Fibroblast of gingiva (primary cell): Measurements from ENCODE around the gene HSPB9.
"Not testable (repeated sequence)": the region's sequence is repeated elsewhere in the genome, so short reads cannot be mapped to it uniquely, and the experiment has no call there.

ENCODE experiments used
- DNase-seq: peaks from one replicate; pipeline ENCODE4 v3.0.0-alpha.2; 2011; ENCODE audit warnings: low read depth

Gene HSPB9

DNA sequence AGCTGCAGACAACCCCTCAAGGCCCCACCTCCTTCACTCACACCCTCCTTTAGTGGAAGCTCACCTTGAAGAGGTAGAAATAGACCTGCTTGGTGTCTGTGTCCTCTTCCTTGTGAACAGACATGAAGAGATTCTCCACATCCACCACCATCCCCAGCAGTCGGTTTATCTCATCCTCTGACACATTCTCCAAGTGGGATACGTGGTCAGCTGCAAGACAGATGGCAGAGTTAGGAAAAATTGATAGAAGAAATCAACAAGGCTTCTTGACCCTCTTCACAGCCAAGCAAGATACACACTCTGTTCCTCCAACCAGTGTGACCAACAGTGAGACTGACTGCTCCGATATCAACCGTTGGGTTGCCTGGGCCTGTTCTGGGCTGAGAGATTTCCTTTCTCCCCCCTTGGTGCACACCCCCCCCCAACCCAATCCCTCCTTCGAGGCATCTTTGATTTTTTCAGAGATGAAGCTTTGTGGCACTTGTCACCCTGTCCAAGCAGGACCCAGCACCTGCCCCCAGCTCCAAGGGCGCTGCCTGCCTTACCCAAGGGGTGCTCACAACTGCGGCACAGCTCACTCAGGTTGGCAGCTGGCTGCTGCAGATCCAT lies 2.3 kb upstream of the HSPB9 start:
- no peak for DNase-seq

DNA sequence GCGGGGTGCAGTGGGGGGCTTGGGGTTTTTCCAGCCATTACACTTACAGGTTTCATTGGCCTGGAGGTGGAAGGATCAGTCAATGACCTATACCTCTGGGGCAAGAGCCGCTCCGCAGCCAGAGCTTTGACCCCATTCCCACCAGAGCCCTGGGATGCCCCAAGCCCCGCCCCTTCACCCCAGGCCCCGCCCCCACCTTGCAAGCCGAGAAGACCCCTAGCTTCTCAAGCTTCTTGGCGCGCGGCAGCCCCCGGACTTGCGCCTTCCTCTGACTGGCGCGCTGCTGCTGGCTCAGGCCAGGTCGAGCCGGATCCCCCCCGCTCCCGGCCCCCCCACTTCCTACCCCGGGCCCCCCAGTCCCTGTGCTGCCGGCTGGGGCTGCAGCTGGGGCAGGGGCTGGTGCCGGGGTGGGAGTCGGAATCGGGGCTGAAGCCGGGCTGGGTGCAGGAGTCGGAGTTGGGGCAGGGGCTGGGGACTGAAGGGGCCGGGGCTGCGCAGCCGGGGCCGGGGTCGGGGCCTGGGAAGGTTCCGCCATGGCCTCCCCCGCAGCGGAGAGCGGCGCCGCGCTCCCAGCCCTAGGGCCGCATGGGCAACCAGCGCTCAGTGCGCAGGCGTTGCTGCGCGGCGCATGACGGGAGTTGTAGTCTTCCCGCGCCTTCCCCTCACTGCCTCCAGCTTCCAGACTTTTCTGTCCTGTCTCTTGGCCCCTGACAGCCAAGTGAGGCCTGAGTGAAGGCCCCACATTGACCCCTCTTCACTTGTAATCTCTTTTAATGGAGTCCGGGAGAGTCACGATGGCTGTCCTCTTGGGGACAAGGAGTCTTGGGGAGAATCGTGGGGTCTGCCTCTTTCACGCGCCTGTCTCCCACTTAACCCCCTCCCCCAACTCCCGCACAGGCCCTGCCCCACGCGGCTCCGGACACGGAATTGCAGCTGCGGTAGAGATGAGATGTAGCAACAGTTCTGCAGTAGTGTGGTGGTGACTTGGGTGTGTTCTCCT lies 1.5 kb upstream of the HSPB9 start, which contains the start of gene KAT2A:
Gene KAT2A, minus strand, starts transcription at position 598 of the 1,000 bp plus-strand sequence. Its CDS starts 63 bp downstream, at position 535.
- DNase-seq, result peak; percentile 73

DNA sequence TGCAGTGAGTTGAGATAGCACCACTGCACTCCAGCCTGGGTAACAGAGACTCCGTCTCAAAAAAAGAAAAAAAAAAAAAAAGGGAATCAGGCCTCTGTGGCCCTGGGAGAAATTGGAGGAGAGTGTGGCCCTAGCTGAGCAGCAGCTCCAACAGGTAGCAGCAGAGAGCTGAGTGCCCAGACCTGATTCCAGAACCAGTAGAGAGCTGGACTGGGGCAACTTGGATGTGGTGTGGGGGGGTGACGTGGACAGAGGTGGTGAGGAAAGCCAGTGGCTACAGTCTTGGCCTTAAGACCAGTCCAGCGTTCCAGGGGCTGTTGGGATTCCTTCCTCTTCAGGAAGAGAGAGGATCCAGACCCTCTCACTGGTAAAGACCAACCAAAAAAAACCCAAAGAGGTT lies 1.7 kb downstream of the HSPB9 start:
- DNase-seq, result no peak

DNA sequence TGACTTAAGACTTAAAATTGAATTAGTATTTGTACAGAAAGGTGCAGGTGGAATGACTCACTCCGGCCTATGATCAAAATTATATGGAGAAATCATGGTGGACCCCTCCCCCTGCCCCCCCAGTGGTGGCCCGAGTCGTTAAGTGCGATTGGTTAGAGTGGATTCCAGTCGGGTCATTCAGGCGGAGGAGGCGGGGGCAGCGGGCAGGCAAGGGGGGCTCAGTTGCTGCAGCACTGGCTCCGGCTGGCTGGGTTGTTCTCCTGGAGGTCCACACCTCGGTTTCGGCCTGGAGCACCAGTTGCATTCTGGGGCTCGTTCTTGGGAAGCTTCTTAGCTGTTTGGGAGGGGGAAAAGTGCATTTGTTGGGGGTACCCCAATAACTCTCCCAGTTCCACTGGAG lies 3.0 kb downstream of the HSPB9 start:
- DNase-seq, result no peak

DNA sequence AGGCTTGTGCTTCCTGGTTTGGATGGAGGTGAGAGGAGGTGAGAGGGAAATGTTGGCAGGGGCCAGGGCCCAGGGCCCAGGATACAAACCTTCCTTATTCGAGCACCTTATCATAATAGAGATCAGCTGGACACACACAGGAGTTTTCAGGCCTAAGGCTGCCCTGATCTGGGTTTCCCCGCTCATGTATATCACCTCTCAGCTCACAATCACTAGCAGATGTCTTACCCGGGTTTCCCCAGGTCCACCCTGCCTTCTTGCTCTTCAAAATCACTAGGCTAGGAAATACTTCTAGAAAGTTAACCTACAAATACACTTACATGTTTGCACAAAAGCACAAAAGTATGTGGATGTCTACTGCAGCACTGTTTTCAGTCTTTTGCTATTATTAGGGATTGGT lies 4.2 kb downstream of the HSPB9 start:
- no peak for DNase-seq

DNA sequence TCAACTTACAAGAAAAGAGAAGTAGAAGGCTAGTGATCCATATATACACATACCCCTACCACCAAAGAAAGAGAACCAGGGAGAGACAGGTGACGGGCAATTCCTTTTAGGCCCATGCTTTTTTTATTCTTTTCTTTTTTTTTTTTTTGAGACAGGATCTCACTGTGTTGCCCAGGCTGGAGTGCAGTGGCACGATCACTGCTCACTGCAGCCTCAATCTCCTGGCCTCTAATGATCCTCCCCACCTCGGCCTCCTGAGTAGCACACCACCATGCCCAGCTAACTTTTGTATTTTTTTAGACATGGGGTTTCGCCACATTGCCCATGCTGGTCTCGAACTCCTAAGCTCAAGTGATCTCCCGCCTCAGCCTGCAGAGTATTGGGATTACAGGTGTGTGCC lies 4.8 kb downstream of the HSPB9 start:
- no peak for DNase-seq

DNA sequence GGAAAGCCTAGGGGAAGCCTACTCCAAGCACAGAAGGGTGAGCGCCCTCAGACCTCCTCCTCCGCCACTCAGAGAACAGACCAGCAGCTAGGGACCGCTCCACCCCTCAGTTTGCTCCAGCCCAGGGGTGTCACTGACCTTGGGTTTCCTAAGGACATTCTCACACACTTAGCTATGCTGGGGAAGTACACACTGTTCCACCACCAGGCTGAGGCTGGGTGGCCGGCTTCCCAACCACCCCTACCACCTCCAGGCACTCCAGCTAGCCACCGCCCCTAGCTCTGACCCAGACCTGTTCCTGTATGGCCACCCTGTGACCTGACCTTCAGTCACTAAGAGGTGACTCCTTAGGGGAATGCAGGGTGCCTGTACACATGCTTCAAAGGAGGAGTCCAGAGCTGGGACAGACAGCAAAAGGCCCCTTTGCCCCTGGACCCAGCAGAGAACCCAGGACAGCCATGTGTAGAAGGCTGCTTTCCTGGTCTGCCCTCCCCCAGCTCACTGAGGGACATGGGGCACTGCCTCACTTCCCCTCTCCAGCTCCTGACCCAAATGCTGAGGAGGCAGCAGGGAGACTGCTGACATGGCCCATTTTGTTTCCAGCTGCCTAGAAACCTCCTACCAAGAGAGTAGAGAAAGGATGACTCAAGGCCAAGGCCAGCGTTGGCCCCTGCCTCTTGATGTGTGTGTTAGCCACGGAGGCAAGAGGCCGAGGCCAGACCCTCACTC lies 6.7 kb downstream of the HSPB9 start:
- no peak for DNase-seq

DNA sequence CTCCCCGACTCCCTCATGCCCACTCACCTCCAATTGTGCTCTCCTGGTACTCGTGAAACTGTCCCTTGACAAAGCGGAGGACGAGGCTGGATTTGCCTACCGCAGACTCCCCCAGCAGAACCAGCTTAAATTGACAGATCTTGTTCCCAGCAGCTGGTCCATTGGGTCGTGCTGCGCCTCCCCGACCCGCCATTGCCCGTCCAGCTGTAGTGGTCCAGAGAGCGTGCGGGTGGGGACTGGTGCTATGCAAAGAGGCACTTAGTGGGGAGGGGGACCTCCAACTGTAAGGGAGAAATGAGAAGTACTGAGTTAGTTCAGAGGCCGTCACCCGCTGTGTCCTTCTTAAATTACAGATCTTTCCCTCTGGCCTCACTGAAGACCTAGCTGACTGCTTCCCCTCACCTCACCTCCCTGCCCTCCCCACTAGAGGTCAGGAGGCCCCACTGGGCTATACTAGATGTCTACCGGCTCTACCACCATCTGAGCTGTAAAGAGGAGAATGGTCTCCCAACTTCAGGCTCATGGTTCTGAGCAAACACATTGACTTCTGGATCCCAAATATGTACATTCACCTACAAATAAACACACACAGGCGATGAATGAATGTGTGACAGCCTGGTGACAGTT lies 7.8 kb downstream of the HSPB9 start:
- DNase-seq, result no peak

DNA sequence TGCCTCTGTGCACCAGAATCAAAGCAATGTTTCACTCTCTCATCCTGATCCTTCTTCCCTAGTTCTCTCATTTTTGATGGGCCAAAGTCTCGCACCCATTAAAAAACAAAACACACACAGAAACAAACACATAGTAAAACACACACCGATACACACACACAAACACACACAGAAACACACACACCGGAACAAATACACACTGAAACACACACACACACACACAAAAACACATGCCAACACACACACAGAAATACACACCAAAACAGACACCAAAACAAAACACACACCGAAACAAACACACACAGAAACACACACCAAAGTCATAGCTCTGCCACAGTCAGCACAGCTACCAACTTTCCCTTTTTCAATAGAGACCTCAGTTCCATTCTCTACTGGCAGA lies 8.6 kb downstream of the HSPB9 start:
- DNase-seq, result no peak

DNA sequence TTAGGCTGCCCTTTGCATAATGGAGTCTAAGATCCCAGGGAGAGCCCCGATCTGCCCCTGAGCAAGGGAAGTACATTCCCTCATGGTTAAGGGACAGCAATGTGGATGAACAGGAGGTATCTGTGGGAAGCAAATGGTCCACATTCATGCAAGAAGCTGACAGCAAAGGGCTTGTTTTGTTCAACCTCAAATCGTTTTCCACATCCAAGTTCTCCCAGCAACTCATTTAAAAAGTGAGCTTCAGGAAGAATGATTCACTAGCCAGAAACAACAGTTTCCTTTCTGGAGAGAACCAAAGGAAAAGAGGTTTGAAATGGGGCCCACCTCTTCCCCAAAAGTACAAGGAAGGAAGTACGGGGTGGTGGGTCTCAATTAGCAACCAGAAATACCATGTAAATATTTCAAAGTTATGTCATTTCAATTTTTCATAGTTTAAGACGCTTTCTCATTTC lies 9.4 kb downstream of the HSPB9 start:
- no peak for DNase-seq

DNA sequence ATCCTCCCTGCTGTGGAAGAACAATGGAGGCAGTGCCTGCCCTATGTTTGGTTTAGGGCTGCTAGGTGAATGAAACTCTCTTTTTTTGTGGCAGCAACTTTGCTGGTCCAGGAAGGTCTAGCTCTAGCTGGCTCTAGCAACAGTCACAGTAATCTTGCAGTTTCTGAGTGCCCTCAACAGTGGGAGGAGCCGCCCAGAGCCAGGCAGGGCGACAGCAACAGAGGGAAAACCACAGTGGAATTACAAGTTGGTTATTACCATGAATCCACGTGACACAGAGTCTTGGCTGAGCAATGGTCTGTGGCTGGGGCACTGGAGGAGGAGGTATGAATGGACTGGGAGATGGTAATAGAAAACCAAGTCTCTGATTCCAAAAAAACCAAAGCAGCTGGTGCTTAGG lies 10.3 kb downstream of the HSPB9 start:
- DNase-seq, result peak; percentile 81

DNA sequence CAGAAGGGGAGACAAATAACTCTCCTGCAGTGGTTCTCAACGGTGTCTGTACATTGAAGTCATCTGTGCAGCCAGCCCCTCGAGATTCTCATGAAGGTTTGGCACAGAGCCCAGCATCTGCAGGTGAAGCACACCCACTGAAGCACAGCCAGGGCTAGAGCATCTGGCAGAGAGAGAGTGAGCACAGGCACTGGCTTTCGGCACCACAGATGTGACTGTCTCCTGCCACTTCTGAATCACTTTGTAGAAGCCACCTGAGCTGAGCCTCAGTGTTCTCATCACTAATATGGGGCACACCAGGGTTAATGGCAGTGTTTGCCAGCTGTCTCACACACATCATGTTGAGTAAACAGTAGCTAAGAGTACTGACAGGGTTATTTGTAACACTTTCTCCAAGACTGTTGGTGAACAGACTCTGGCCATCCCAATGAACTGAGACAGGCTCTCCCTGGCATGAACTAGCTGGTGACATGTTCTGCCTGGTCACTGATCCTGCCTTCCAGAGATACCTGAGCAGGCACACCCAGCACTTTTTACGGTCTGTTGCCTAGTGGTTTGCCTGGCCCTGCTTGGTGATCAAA lies 10.9 kb downstream of the HSPB9 start:
- no peak for DNase-seq

DNA sequence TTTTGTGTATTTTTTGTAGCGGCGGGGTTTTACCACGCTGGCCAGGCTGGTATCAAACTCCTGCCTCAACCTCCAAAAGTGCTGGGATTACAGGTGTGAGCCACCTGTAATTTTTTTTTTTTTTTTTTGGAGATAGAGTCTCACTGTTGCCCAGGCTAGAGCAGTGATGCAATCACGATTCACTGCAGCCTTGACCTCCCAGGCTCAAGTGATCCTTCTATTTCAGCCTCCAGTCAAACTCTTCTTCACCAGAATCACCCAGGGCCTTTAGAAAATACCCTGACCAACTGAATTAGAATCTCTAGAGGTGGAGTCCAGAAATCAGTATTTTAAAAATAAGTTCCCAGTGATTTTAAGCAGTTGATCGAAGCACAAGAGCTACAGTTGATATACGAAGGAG lies 12.5 kb downstream of the HSPB9 start:
- no peak for DNase-seq

DNA sequence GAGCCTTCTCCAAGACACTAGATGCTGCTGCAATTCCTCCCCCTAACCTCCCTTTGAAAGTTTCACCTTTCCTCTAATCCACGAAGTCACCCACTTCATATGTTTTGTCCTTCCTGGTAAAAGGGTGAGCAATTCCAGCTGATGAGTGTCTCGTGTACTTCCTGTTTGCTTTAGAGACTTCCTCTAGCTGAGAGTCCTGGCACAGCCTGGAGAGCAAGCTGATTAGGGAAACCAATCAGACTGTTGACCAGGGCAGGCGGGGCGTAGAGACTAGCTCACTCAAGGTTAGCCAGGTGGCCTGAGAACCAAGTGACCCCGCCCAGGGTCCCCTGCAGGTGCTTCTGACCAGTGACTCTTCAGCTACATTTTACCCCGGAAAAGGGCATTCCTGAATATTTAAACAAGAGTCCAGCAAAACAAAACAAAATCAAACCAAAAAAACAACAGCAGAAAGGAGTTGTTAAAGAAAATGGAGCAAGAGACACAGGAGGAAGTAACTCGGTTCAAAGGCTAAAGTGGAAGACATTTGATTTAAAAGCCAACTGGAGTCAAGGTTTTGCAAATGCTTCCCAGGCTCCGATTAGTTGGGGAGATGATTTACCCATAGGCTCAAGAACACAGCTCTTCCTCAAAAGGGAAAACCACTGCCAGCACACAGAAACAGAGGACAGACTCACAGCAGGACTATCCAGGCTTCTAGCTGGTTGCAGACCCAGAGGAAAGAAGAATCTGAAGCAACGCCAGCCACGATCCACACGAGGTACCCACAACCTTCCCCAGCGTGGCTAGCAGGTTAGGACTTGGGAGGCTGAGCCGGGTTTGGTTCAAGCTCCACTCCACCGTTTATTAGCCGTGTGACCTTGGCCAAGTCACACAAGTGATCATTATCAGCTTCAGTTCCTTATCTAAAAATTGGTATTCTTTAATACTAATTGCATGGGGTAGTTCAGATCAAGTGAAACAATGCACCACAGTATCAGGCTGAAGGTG lies 13.4 kb downstream of the HSPB9 start:
- peak; percentile 16 for DNase-seq

DNA sequence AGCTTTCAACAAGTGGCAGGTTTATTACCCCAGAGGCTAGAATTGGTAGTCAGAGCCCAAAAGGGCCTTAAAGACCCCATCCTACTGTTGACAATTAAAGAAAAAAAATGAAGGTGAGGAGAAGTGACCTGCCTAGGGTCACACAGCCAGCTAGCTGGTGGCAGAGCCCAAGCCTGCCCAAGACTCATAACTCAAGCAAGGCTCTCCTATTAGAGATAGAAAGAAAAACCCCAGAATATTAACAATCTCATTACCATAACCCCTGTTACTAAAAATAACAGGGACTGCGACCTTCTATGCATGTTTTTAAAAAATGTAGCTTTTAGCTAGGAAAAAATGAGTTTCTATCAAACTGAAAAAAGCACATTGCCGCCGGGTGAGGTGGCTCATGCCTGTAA lies 14.0 kb downstream of the HSPB9 start:
- DNase-seq, result no peak

DNA sequence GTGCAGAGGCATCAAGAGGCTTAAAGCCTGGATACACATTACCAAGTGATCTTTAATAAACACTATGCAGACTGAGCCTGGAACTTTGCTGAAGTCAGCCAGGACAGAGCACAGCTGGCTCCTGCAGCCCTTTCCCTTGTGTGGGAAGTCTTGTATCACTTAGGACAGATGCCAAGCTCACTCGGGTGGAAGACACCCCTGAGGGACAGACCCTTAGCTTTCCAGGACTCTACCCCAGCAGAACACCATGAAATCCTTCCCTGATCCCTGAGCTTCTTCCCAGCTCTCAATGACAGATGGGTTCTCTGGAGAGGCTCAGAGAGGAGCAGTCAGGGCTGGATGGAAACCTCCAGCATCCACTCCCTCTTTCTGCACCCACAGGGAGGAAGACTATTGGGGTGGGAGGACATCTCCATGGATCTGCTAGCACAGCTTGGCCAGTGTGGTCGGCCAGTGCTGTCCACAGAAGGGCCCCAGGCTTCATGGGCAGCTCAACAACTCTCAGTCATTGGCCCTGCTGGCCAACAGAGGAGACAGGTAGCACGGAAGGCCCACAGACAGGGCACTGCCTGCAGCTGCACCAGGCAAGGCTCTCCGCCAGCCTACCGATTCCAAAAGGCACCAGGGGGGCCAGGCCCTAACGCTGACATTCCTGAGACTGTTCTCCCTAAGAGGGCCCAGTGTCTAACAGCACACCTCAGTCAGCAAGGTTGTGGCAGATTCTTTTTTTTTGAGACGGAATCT lies 16.3 kb downstream of the HSPB9 start:
- no peak for DNase-seq

DNA sequence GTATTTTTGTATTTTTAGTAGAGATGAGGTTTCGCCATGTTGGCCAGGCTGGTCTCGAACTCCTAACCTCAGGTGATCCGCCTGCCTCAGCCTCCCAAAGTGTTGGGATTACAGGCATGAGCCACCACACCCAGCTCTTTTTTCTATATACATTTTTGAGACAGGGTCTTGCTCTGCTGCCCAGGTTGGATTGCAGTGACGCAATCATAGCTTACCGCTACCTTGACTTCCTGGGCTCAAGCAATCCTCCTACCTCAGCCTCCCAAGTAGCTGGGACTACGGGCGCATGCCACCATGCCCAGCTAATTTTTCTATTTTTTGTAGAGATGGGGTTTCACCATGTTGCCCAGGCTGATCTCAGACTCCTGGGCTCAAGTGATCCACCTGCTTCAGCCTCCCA lies 18.1 kb downstream of the HSPB9 start:
- not testable (repeated sequence) for DNase-seq

DNA sequence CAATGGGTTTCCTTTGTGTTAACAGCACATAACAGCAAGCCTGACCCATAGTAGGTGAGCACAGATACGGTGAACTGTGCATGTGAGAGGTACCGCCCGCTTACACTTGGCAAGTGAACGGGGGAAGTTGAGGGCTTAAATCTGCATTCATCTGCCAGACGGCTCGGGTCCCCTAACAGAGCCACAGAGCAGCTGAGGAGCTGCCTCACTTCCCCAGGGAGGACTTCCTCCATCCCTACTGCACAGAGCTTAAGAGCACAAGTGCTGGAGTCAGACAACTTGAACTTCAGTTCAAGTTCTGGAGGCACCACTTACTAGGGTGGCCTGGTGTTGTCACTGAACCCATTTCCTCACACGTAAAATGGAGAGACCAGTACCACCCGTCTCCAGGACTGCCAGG lies 18.8 kb downstream of the HSPB9 start:
- no peak for DNase-seq

DNA sequence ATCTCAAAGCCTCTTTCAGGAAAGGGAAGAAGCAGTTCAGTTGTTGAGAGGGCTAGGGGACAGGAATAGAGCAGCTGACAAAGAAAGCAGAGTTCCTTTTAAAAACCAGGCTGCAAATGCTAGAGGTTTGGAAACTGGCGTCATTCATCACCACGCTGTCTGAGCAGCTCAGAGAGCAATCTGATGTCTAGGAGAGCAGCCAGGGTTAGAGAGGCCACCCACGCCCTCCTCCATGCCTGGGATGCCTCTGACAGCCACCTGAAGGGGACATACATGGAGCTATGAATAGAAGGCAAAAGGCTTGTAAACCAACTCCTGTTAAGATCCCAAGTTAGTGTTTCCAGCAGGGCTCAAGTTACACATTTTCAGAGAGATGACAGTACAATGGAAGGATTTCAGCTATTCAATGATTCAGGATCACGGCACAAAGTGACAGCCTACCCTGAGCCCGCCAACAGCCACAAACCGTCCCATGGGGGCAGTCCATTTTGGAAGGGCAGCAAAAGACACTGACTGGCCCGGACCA lies 19.8 kb downstream of the HSPB9 start:
- peak; percentile 76 for DNase-seq
